Measurements from ENCODE around the gene MED17.

Gene MED17

GRCh38 chr11:93846411-93846810 is 62.3 kb downstream of the MED17 start:
- no peak for DNase-seq

GRCh38 chr11:93849201-93849600 is 65.1 kb downstream of the MED17 start:
- DNase-seq, result no peak

- peak in 9 of 58 donors; percentile 2 to 28 (median 15) for DNase-seq
These were observed 65.9 kb downstream of the MED17 start for GRCh38 chr11:93849751-93850593.

- peak in 1 of 58 donors; percentile 19 for DNase-seq
These were observed 66.5 kb downstream of the MED17 start, which contains the start of gene VSTM5 for GRCh38 chr11:93850594-93851018. VSTM5 (minus strand) TSS chr11:93850618; CDS start chr11:93850502, 116 bp downstream.

- DNase-seq, result no peak
These were observed 68.2 kb downstream of the MED17 start for GRCh38 chr11:93852242-93852641.

- peak in 13 of 58 donors; percentile 4 to 65 (median 17) for DNase-seq
These were observed 73.5 kb downstream of the MED17 start for GRCh38 chr11:93857413-93858120.

- no peak for DNase-seq
These were observed 74.2 kb downstream of the MED17 start for GRCh38 chr11:93858121-93858775.

GRCh38 chr11:93861808-93862207 is 77.7 kb downstream of the MED17 start:
- no peak for DNase-seq

Data from anterior cingulate cortex (tissue), 58 donors.